Non-pigmented ciliary epithelial cell (primary cell): ENCODE measurements around the gene PTPRN2.
"Not testable (repeated sequence)": the region's sequence is repeated elsewhere in the genome, so short reads cannot be mapped to it uniquely, and the experiment has no call there.

ENCODE experiments used
- DNase-seq: peaks from one replicate; pipeline ENCODE4 v3.0.0-alpha.2; 2010; ENCODE audit warnings: low read depth

Gene PTPRN2

GRCh38 chr7:157926521-157927150 lies 661.0 kb downstream of the PTPRN2 start:
- DNase-seq: no peak

DNA sequence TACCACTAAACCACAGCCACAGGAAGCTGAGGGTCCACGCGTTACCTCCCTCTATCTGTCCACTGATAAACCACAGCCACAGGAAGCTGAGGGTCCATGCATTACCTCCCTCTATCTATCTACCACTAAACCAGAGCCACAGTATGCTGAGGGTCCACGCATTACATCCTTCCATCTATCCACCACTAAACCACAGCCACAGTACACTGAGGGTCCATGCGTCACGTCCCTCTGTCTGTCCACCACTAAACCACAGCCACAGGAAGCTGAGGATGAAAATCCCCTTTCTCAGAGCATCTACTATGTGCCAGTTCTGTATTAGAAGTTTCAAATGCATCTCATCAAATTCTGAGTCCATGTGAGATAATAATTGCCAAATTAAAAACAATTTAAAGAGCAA lies 661.5 kb downstream of the PTPRN2 start:
- no peak for DNase-seq

DNA sequence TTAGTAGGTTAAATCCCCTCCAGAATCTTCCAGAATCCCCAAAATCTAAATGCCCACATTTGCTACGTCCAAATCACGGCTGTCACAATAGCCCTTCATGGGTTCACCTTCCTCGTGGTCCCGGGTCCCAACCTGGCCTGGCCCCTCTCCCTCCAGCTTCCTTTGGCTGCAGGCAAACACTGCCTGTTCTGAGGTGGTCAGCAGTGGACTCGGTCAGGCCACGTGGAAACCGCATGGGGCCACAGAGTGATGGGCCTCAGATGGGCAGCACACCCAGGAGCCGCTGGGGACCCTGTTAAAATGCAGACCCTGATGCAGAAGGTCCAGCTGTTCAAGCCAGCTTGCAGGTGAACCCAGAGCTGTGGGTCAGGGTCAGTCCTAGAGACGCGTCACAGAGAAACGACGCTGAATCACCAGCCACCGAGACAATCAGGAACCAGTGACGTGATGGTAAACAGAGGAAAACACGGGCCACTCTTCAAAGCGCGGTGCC lies 662.2 kb downstream of the PTPRN2 start:
- no peak for DNase-seq

DNA sequence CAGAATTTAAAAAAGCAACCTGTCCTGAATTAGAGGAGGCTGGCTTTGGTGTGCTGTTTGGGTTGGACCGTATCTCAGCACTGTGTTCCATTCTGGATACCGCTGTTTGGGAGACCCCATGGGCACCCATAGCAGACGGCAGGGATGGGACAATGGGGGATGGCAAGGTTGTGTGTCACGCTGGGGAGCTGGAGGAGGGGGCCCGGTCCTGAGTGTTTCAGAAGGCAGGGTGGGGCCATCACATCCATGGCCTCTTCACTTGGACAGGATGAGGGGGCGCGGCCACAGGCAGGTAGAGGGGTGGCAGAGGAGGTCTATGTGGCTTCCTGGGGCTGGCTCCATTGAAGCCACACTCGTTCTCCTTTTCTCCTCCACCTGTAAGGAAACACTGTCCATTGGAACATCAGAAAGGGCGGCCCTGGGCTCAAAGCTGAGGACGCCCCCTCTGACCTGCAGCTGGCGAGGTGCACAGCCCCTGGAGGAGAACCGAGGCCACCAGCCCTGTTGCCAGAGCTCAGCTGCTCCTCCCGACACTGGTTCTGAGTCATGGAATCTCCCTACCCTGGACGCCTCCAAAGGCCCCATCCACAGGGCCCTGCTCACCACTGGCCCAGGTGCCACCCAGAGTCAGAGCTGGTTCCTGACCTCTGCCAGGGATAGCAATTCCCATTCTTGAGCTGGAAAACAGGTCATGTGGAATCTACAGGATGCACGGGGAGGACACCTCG lies 663.6 kb downstream of the PTPRN2 start:
- DNase-seq: no peak

DNA sequence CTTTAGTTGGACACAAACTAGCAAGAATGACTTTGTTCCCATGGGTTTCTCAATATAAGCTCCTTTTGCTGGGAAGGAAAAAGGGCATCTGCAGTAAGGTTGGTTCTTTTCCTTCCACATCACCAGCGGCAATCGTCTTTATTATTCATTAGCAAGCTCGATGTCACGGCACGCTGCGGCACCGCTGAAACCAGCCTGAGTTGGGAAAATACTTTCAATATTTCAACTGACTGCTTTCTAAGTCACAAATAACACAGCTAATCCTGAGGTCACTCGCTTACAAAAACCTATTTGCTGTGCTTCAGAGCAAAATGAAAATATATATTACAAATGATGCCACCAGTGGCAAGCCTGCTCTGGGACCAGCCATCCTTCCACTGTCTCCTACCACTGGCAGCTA lies 665.0 kb downstream of the PTPRN2 start:
- no peak for DNase-seq

- no peak for DNase-seq
Observed at GRCh38 chr7:157918326-157919080, 669.1 kb downstream of the PTPRN2 start.

DNA sequence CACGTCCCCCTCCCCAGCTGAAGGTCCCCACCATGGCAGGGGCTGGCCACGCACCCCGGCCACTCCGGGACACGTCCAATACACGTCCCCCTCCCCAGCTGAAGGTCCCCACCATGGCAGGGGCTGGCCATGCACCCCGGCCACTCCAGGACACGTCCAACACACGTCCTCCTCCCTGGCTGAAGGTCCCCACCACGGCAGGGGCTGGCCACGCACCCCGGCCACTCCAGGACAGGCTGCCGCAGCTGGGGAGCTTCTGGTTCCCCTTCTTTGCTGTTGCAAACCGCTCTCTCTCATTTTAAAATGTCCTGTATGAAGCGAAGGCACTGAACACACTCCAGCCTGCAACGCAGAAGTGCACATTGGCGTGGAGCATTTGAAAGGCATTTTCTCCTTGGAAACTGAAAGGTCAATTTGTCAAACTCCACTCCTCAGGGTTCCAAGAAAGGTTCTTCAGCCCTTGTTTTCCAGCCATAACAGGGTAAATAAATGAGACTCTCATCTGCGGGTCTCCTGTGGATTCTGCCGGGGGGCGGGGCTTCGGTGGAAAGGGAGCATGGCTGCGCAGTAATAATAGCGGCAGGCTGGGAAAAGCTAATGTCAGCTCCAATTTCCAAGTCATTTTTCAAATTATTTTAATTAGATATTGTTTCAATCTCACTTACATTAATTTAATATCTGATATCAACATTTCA lies 670.5 kb downstream of the PTPRN2 start:
- DNase-seq: no peak

DNA sequence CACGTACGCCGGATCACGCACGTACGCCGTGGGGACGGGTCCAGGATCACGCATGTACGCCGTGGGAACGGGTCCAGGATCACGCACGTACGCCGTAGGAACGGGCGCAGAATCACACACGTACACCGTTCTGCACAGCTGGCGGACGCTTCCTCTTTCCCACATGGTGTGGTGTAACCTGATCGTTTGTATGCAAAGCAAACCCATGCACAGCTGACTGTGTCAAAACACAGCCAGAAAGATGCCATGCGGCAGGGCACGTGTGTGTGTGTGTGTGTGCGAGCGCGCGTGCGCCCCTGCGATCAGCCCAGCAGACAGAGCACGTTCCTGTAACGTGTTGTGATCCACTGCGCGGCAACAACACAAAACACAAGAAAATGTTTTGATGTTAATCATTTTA lies 677.2 kb downstream of the PTPRN2 start:
- no peak for DNase-seq

DNA sequence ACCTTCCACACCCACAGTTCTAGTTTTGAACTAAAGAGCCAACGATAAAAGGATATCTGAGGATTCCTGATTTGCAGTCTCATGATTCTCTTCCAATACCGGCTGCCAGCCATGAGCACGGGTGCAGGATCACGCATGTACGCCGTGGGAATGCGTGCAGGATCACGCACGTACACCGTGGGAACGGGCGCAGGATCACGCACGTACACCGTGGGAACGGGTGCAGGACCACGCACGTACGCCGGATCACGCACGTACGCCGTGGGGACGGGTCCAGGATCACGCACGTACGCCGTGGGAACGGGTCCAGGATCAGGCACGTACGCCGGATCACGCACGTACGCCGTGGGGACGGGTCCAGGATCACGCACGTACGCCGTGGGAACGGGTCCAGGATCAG lies 677.6 kb downstream of the PTPRN2 start:
- not testable (repeated sequence) for DNase-seq

DNA sequence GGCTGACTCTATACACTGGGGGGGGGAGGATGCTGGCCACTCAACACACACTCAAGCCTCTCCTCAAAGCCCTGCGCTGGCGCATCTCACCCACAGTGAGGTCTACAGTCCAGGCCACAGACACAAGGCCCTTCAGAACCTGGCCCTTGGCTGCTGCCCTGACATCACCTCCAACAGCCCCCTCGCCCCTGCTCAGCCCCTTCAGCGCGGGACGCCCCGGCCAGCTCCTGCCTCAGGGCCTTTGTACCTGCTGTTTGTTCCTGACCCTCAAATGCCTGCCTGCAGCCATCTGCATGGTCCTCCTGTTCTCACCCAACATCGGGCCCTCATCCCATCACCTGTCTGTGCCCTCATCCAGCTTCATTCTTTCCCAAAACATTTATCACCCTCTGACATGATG lies 678.3 kb downstream of the PTPRN2 start:
- no peak for DNase-seq

DNA sequence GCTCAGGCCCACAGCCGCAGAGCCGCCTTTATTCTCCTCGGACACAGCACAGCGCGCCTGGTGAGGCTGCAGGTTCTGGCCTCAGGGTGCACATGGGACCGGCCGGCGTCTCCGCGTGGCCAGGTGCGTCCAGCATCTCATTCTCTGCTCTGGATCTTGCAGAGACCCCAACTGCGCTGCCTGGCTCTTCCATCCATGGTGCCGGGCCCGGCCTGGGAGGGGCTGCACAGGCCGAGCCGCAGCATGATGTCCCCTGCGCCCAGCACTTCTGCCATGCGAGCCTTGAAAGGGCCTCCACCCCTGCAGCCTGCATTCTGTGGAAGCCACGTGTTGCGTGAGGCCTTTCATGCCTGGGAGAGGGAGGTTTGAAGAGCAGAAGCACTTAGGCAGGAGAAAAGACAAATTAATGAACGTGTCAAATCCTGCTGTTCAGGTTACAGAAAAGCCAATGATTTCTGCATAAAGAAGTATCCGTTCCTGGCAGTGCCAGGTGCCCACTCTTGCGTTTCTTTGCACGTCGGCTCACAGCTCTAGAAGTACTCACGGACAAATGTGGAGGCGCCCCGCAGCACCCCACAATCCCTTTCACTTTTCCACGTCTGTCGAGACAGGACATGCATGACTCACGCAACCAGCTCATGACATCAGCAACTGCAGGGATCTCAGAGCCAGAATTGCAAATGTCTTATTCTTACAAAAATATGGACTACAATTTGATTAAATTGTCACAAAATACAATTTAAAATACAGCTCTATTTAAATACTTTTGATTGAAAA lies 679.4 kb downstream of the PTPRN2 start:
- DNase-seq: no peak

DNA sequence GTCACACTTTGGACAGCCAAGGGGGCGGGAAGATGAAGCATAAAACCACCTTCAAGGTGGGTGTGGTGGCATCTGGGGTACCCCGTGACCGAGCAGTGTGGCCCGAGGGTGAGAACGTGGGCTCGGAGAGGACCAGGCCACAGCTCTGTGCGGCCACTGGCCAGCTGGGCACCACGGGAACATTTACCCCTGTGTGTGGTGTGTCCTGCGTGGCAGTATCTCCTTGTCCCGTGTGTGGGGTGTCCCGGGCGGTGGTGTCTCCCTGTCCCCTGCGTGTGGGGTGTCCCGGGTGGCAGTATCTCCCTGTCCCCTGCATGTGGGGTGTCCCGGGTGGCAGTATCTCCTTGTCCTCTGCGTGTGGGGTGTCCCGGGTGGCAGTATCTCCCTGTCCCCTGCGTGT lies 680.5 kb downstream of the PTPRN2 start:
- no peak for DNase-seq

GRCh38 chr7:157906583-157906982 lies 681.0 kb downstream of the PTPRN2 start:
- no peak for DNase-seq

- DNase-seq: no peak
Observed at GRCh38 chr7:157905651-157906461, 681.8 kb downstream of the PTPRN2 start.

GRCh38 chr7:157904866-157905570 lies 682.6 kb downstream of the PTPRN2 start:
- DNase-seq: no peak

- no peak for DNase-seq
Observed at GRCh38 chr7:157904211-157904865, 683.3 kb downstream of the PTPRN2 start.

GRCh38 chr7:157903710-157904109 lies 683.9 kb downstream of the PTPRN2 start:
- DNase-seq: no peak

GRCh38 chr7:157903296-157903695 lies 684.3 kb downstream of the PTPRN2 start:
- DNase-seq: no peak

- DNase-seq: not testable (repeated sequence)
Observed at GRCh38 chr7:157901816-157902610, 685.6 kb downstream of the PTPRN2 start.
